ENCODE results near the gene BAD. TPM values are rescaled to one million over a fixed set of nuclear protein-coding genes. Genes with fewer than 3 reads are reported as not detected.

The BAD gene
- total and polyA plus RNA-seq, 5 experiments from 2014 or later: 13.7 to 44.8 (median 39.1) TPM

GRCh38 chr11:64226507-64227051, 57.9 kb downstream of the BAD start:
- DNase-seq (peak; percentile 35 to 82 (median 52)), ATAC-seq (peak; percentile 29 to 43)
- peak overlapping the region; percentile 83 to 95 (median 90) for H3K27ac Mint-ChIP-seq
- H3K4me1 Mint-ChIP-seq: peaks cover 19 to 45% (median 36%) of the 10 kb centered on the region in 4 donors
- H3K9me3 Mint-ChIP-seq: no peaks in the 10 kb centered on the region
- H3K36me3 Mint-ChIP-seq: peaks cover 0 to 10% (median 0%) of the 10 kb centered on the region in 3 donors
- H3K4me3 Mint-ChIP-seq: peak overlapping the region; percentile 87 to 95 (median 90)
- H3K27me3 Mint-ChIP-seq: no peaks in the 10 kb centered on the region
- POLR2A ChIA-PET: interaction anchor here (1.2 to 16.0 kb wide), 14 partner anchors 9 to 91 kb away, joined by 3 to 290 read pairs (median 10); partner anchors contain the start of genes BAD, FERMT3, FKBP2 and GPR137

- DNase-seq (peak; percentile 80 to 93 (median 85)), ATAC-seq (peak; percentile 69 to 71)
- H3K4me1 Mint-ChIP-seq: peaks cover 17 to 41% (median 33%) of the 10 kb centered on the region in 4 donors
- H3K27me3 Mint-ChIP-seq: no peaks in the 10 kb centered on the region
- H3K4me3 Mint-ChIP-seq: peak within 1 kb of the TSS; percentile 87 to 95 (median 90)
- POLR2A ChIA-PET: interaction anchor here (1.2 to 16.0 kb wide), 14 partner anchors 9 to 91 kb away, joined by 3 to 290 read pairs (median 10); partner anchors contain the start of genes BAD, FERMT3, FKBP2 and GPR137
- H3K9me3 Mint-ChIP-seq: no peaks in the 10 kb centered on the region
- peak within 1 kb of the TSS; percentile 83 to 97 (median 92) for H3K27ac Mint-ChIP-seq
- H3K36me3 Mint-ChIP-seq: peaks cover 0 to 15% (median 0%) of the 10 kb centered on the region in 3 donors
These were observed 58.6 kb downstream of the BAD start, which contains the start of the genes NUDT22 and TRPT1 for GRCh38 chr11:64225608-64226506. NUDT22 (plus strand) TSS chr11:64226274; CDS start chr11:64226653, 379 bp downstream. TRPT1 (minus strand) TSS chr11:64226186; CDS start chr11:64225860, 326 bp downstream.

GRCh38 chr11:64224891-64225607, 59.4 kb downstream of the BAD start:
- peak overlapping the region in 9 of 10 donors; percentile 69 to 96 (median 89) for H3K27ac Mint-ChIP-seq
- no peaks in the 10 kb centered on the region for H3K9me3 Mint-ChIP-seq
- DNase-seq (no peak), ATAC-seq (no peak)
- H3K4me3 Mint-ChIP-seq: peak overlapping the region; percentile 87 to 95 (median 90)
- H3K27me3 Mint-ChIP-seq: no peaks in the 10 kb centered on the region
- POLR2A ChIA-PET: interaction anchor here (1.1 to 16.0 kb wide), 8 partner anchors 9 to 92 kb away, joined by 3 to 290 read pairs (median 25); partner anchors contain the start of genes FERMT3, FKBP2, PLCB3 and PPP1R14B
- H3K36me3 Mint-ChIP-seq: peaks cover 0 to 15% (median 0%) of the 10 kb centered on the region in 3 donors
- peaks cover 16 to 39% (median 30%) of the 10 kb centered on the region in 4 donors for H3K4me1 Mint-ChIP-seq

- H3K4me3 Mint-ChIP-seq: peak overlapping the region; percentile 22 to 95 (median 90)
- H3K27ac Mint-ChIP-seq: peak overlapping the region in 6 of 10 donors; percentile 17 to 89 (median 50)
- H3K27me3 Mint-ChIP-seq: no peaks in the 10 kb centered on the region
- no peak for DNase-seq
- POLR2A ChIA-PET: interaction anchor here (0.5 to 16.0 kb wide), 9 partner anchors 8 to 93 kb away, joined by 3 to 290 read pairs (median 23); partner anchors contain the start of genes FERMT3, FKBP2, PLCB3 and PPP1R14B
- peaks cover 0 to 15% (median 0%) of the 10 kb centered on the region in 3 donors for H3K36me3 Mint-ChIP-seq
- ATAC-seq: no peak
- no peaks in the 10 kb centered on the region for H3K9me3 Mint-ChIP-seq
- peaks cover 11 to 35% (median 22%) of the 10 kb centered on the region in 4 donors for H3K4me1 Mint-ChIP-seq
These were observed 60.1 kb downstream of the BAD start for GRCh38 chr11:64224151-64224890.

- no peaks in the 10 kb centered on the region for H3K9me3 Mint-ChIP-seq
- ATAC-seq (no peak), DNase-seq (no peak)
- peaks cover 13 to 29% (median 23%) of the 10 kb centered on the region in 4 donors for H3K4me1 Mint-ChIP-seq
- no peak overlapping the region for H3K4me3 Mint-ChIP-seq
- peak overlapping the region in 2 of 10 donors; percentile 24 to 52 for H3K27ac Mint-ChIP-seq
- POLR2A ChIA-PET: interaction anchor here (1.3 to 16.0 kb wide), 6 partner anchors 9 to 28 kb away, joined by 4 to 290 read pairs (median 23); partner anchors contain the start of genes FERMT3, FKBP2, PLCB3 and PPP1R14B
- H3K27me3 Mint-ChIP-seq: no peaks in the 10 kb centered on the region
- H3K36me3 Mint-ChIP-seq: peaks cover 0 to 27% (median 0%) of the 10 kb centered on the region in 3 donors
These were observed 61.3 kb downstream of the BAD start for GRCh38 chr11:64223001-64223651.

GRCh38 chr11:64222651-64223000, 61.8 kb downstream of the BAD start:
- Mint-ChIP-seq H3K36me3 (peaks cover 0 to 28% (median 0%) of the 10 kb centered on the region in 3 donors), H3K4me3 (no peak overlapping the region), H3K27me3 (no peaks in the 10 kb centered on the region), H3K4me1 (peaks cover 13 to 26% (median 19%) of the 10 kb centered on the region in 4 donors), H3K9me3 (no peaks in the 10 kb centered on the region), H3K27ac (no peak overlapping the region)
- ATAC-seq: no peak
- POLR2A ChIA-PET: interaction anchor here (1.3 to 16.0 kb wide), 4 partner anchors 8 to 22 kb away, joined by 5 to 290 read pairs (median 54); partner anchors contain the start of genes FERMT3, FKBP2 and PPP1R14B
- DNase-seq: no peak

GRCh38 chr11:64220798-64221197, 63.7 kb downstream of the BAD start:
- Mint-ChIP-seq H3K27ac (peak overlapping the region in 1 of 10 donors; percentile 27), H3K4me3 (no peak overlapping the region), H3K9me3 (no peaks in the 10 kb centered on the region), H3K36me3 (peaks cover 0 to 40% (median 0%) of the 10 kb centered on the region in 3 donors), H3K27me3 (no peaks in the 10 kb centered on the region), H3K4me1 (peaks cover 12 to 22% (median 15%) of the 10 kb centered on the region in 4 donors)
- no peak for ATAC-seq
- DNase-seq: no peak
- POLR2A ChIA-PET: interaction anchor here (1.1 to 7.2 kb wide), 2 partner anchors 9 to 15 kb away, joined by 3 to 83 read pairs; partner anchors contain the start of gene FERMT3

- Mint-ChIP-seq H3K4me3 (no peak overlapping the region), H3K4me1 (peaks cover 9 to 20% (median 14%) of the 10 kb centered on the region in 4 donors), H3K27ac (peak overlapping the region in 2 of 10 donors; percentile 7 to 53), H3K36me3 (peaks cover 0 to 44% (median 0%) of the 10 kb centered on the region in 3 donors), H3K9me3 (no peaks in the 10 kb centered on the region), H3K27me3 (no peaks in the 10 kb centered on the region)
- POLR2A ChIA-PET: interaction anchor here (1.1 to 7.2 kb wide), 2 partner anchors 8 to 14 kb away, joined by 3 to 83 read pairs; partner anchors contain the start of gene FERMT3
- ATAC-seq (no peak), DNase-seq (no peak)
These were observed 64.2 kb downstream of the BAD start for GRCh38 chr11:64220271-64220670.

Data from naive thymus-derived CD8-positive, alpha-beta T cell (primary cell).